Measurements from ENCODE around the gene HGD.

GRCh38 chr3:120661106-120661905, 20.7 kb downstream of the HGD start:
- TF ChIP-seq ZNF274 (IDR thresholded peaks at IDR 0.05; ENCODE audit: low read depth, low read length) (no peak), YY1 (IDR thresholded peaks at IDR 0.05; ENCODE audit: insufficient read depth, insufficient read length) (no peak), SUZ12 (IDR thresholded peaks at IDR 0.05; ENCODE audit: extremely low read depth, insufficient read depth, insufficient read length) (no peak)
